K562 (cell line): Measurements from ENCODE around the gene SAPCD1. TPM values are rescaled to one million over a fixed set of nuclear protein-coding genes. Genes with fewer than 3 reads are reported as not detected.

Source experiments
- ATAC-seq: fragments of 200-7000 bp; cut with Tn5 transposase; 3 replicates; pipeline ENCODE4 v1.9.1; 2020; ENCODE audit warnings: moderate library complexity
- BruUV-seq: library from RNA; stranded (reverse); fragments of 400-500 nt; replicated peaks from 2 replicates; lab custom pipeline; 2021; lab: Mats Ljungman, UMichigan
- CTCF ChIA-PET: fragments of 300-600 bp; formaldehyde crosslinking; extraction: SDS; loops from one replicate; lab custom pipeline; 2021; ENCODE audit warnings: low intra/inter-chr PET ratio; lab: Yijun Ruan, JAX
- POLR2A ChIA-PET: fragments of 300-600, 350-650 bp; sonication (Branson Sonifier 250); formaldehyde crosslinking; extraction: SDS; loops from one replicate; lab custom pipeline; 2021; ENCODE audit warnings: antibody characterized with exemption, inconsistent platforms; lab: Yijun Ruan, JAX
- DNase-seq, 4 experiments: peaks; one replicate each; pipeline versions ENCODE4 v3.0.0 to v3.0.0-alpha.2; 2011 to 2018; ENCODE audit warnings: low spot score in 3 of 4, mixed read lengths in 3 of 4; ENCODE audit errors: extremely low read depth in 1 of 4
- FAIRE-seq: peaks from 2 replicates; lab custom pipeline; 2011; peaks lifted over from hg19 to GRCh38; lab: Jason Lieb, UNC
- H2AFZ ChIP-seq: 2 replicates; pipeline ENCODE4 v1.6.0; 2011; ENCODE audit warnings: low read depth, low read length, control low read depth, inconsistent platforms
- H3K27ac ChIP-seq: fragments of 200-600 bp; 3 replicates; pipeline ENCODE4 v1.8.0; 2011; ENCODE audit warnings: low read depth, mild to moderate bottlenecking, control low read depth, inconsistent platforms, low read length, moderate library complexity, mixed read lengths; ENCODE audit errors: extremely low read depth
- H3K27me3 ChIP-seq, 2 experiments: fragments of 300-600 bp in 1 of 2; 2 replicates in 1 of 2; 3 replicates in 1 of 2; pipeline versions ENCODE4 v1.6.0 to v1.8.0; 2011; ENCODE audit warnings: inconsistent platforms in 2 of 2, low read length in 2 of 2, mild to moderate bottlenecking in 1 of 2, mixed read lengths in 1 of 2, moderate library complexity in 1 of 2; ENCODE audit not compliant: control insufficient read depth in 2 of 2, insufficient read depth in 2 of 2
- H3K36me3 ChIP-seq: fragments of 300-600 bp; 3 replicates; pipeline ENCODE4 v1.8.0; 2011; ENCODE audit warnings: mild to moderate bottlenecking, low read length, inconsistent platforms; ENCODE audit not compliant: control insufficient read depth, insufficient read depth
- H3K4me1 ChIP-seq, 2 experiments: fragments of 200-600 bp in 1 of 2; replicated peaks in 1 of 2; 2 replicates in 1 of 2; 3 replicates in 1 of 2; pipeline versions ENCODE4 v1.5.1 to v1.8.0; 2011; ENCODE audit warnings: inconsistent platforms in 2 of 2, low read length in 2 of 2, mild to moderate bottlenecking in 1 of 2, mixed read lengths in 1 of 2, moderate library complexity in 1 of 2; ENCODE audit not compliant: control insufficient read depth in 2 of 2, insufficient read depth in 2 of 2
- H3K4me2 ChIP-seq: 2 replicates; pipeline ENCODE4 v1.6.1; 2011; ENCODE audit warnings: low read length, control low read depth, inconsistent platforms, mixed read lengths; ENCODE audit not compliant: insufficient read depth
- H3K4me3 ChIP-seq: fragments of 200-600 bp; sonication (generic), shearing (Covaris generic); 2 replicates; pipeline ENCODE4 v1.5.1; 2016; ENCODE audit warnings: control low read depth, inconsistent platforms
- H3K79me2 ChIP-seq: fragments of 200-600 bp; 3 replicates; pipeline ENCODE4 v1.8.0; 2011; ENCODE audit warnings: low read length, inconsistent platforms; ENCODE audit not compliant: control insufficient read depth, insufficient read depth
- H3K9ac ChIP-seq, 2 experiments: 2 replicates each; pipeline versions ENCODE4 v1.6.0 to v1.6.1; 2011; ENCODE audit warnings: low read depth in 2 of 2, low read length in 2 of 2, control low read depth in 1 of 2, inconsistent platforms in 1 of 2, mild to moderate bottlenecking in 1 of 2, mixed read lengths in 1 of 2; ENCODE audit not compliant: insufficient read depth in 1 of 2
- H3K9me1 ChIP-seq: one replicate; pipeline ENCODE4 v1.6.0; 2011; ENCODE audit warnings: inconsistent platforms, mild to moderate bottlenecking, low read length, moderate library complexity; ENCODE audit not compliant: control insufficient read depth, insufficient read depth
- H3K9me3 ChIP-seq: replicated peaks from 2 replicates; pipeline ENCODE4 v1.5.1; 2011; ENCODE audit warnings: low read depth, low read length, inconsistent platforms; ENCODE audit not compliant: control insufficient read depth, insufficient read depth
- H4K20me1 ChIP-seq: replicated peaks from 2 replicates; pipeline ENCODE4 v1.6.1; 2011; ENCODE audit warnings: low read length, inconsistent platforms, mixed read lengths; ENCODE audit not compliant: control insufficient read depth, insufficient read depth
- CBX8 ChIP-seq: fragments of 200-600 bp; sonication (generic); IDR thresholded peaks from 2 replicates; pipeline ENCODE4 v1.6.1; 2012; ENCODE audit warnings: borderline replicate concordance, mixed run types, low read depth, mild to moderate bottlenecking, moderate library complexity, mixed read lengths, low read length, control low read depth, inconsistent platforms; ENCODE audit not compliant: poor library complexity, severe bottlenecking; ENCODE audit errors: extremely low read depth
- CCNT2 ChIP-seq: IDR thresholded peaks from 2 replicates; pipeline ENCODE4 v1.6.1; 2011; ENCODE audit warnings: borderline replicate concordance, low read depth, mild to moderate bottlenecking, moderate library complexity, mixed read lengths, low read length; ENCODE audit not compliant: insufficient read length; ENCODE audit errors: extremely low read depth
- CHCHD3 ChIP-seq: fragments of 250-450 bp; sonication (Bioruptor Pico); IDR thresholded peaks from 2 replicates; pipeline ENCODE4 v2.1.2; 2022; ENCODE audit warnings: mild to moderate bottlenecking
- CREB1 ChIP-seq, 2 experiments: sonication (generic) in 1 of 2; formaldehyde crosslinking in 1 of 2; IDR thresholded peaks; 2 replicates each; pipeline versions ENCODE4 v1.6.1 to v1.8.0; 2012 to 2022; ENCODE audit warnings: inconsistent platforms in 1 of 2, mild to moderate bottlenecking in 1 of 2, missing genetic modification reagents in 1 of 2, moderate library complexity in 1 of 2
- EWSR1 ChIP-seq: fragments of 450-650 bp; IDR thresholded peaks from 2 replicates; pipeline ENCODE4 v1.6.1; 2018; ENCODE audit warnings: borderline replicate concordance, mild to moderate bottlenecking, low read depth, moderate library complexity; ENCODE audit not compliant: partially characterized antibody
- JUN ChIP-seq, 2 experiments: sonication (generic) in 1 of 2; formaldehyde crosslinking in 1 of 2; IDR thresholded peaks; 2 replicates each; pipeline versions ENCODE4 v1.6.1 to v1.8.0; 2012 to 2022; ENCODE audit warnings: borderline replicate concordance in 2 of 2, mild to moderate bottlenecking in 2 of 2, improper control_type of control experiment in 1 of 2, low read depth in 1 of 2, low read length in 1 of 2, missing genetic modification reagents in 1 of 2
- MCM3 ChIP-seq: fragments of 450-650 bp; IDR thresholded peaks from 2 replicates; pipeline ENCODE4 v1.6.1; 2016
- MEF2D ChIP-seq: conservative IDR thresholded peaks from 2 replicates; pipeline ENCODE4 v1.6.1; 2016; ENCODE audit warnings: low read depth, missing genetic modification characterization, missing compliant biosample characterization
- NELFE ChIP-seq: IDR thresholded peaks from 2 replicates; pipeline ENCODE4 v1.6.1; 2011; ENCODE audit warnings: mild to moderate bottlenecking; ENCODE audit not compliant: insufficient read depth, insufficient read length
- NR3C1 ChIP-seq: sonication (generic); formaldehyde crosslinking; IDR thresholded peaks from 2 replicates; pipeline ENCODE4 v1.8.1; 2022; ENCODE audit warnings: missing genetic modification reagents
- TBL1XR1 ChIP-seq, 2 experiments: IDR thresholded peaks; 2 replicates each; pipeline ENCODE4 v1.6.1; 2012; ENCODE audit warnings: improper control_type of control experiment in 2 of 2, low read length in 2 of 2, mild to moderate bottlenecking in 1 of 2
- ZKSCAN3 ChIP-seq: fragments of 250-450 bp; sonication (Bioruptor Pico); IDR thresholded peaks from 2 replicates; pipeline ENCODE4 v1.4.0; 2020
- ZNF174 ChIP-seq: fragments of 250-450 bp; sonication (Bioruptor Pico); IDR thresholded peaks from 2 replicates; pipeline ENCODE4 v1.4.0; 2020; ENCODE audit warnings: mild to moderate bottlenecking
- ZSCAN29 ChIP-seq: fragments of 450-650 bp; IDR thresholded peaks from 2 replicates; pipeline ENCODE4 v1.6.1; 2017
- WGBS: fragments of 100-300 bp; shearing (Covaris generic); methylation state at CpG from one replicate; pipeline ENCODE4 v1.1.6; 2016; ENCODE audit warnings: low coverage, mixed read lengths; ENCODE audit not compliant: insufficient coverage; ENCODE audit errors: missing lambda C conversion rate; 5-methylcytosine and 5-hydroxymethylcytosine counted together
- in situ Hi-C: fragments of 300-500 bp; cut with MboI; formaldehyde crosslinking; loops from 4 replicates; pipeline ENCODE4 v1.15.0; 2018; ENCODE audit warnings: inconsistent platforms, mixed read lengths
- intact Hi-C: fragments of 100-400 bp; cut with micrococcal nuclease; formaldehyde crosslinking; loops from 2 replicates; pipeline ENCODE4 v1.14.2; 2022
- polyA plus RNA-seq, 8 experiments: library from polyadenylated mRNA; depleted of rRNA in 4 of 8; stranded (reverse) in 5 of 8; unstranded in 3 of 8; fragments of >200 nt; fragmentation: Nextera tagmentation in 2 of 8; fragmentation: Illumina TruSeq in 1 of 8; extraction: Ambion mirVana in 2 of 8; extraction: Trizol in 1 of 8; gene quantifications; 2 replicates each; pipeline versions ENCODE4 v1.2.1 to v1.2.3, GENCODE V29; 2011 to 2014; ENCODE audit warnings: inconsistent platforms in 1 of 8, missing spikeins in 1 of 8
- total RNA-seq, 7 experiments: library from RNA; depleted of rRNA in 6 of 7; stranded (reverse); fragments of >200 nt in 6 of 7; fragmentation: Illumina TruSeq in 2 of 7; extraction: Trizol in 2 of 7; gene quantifications; 2 replicates each; pipeline versions ENCODE4 v1.2.1 to v1.2.3, GENCODE V29; 2011 to 2021; ENCODE audit warnings: low replicate concordance in 1 of 7
- TF ChIP-seq, protein P1 (sequence below): fragments of 450-650 bp; conservative IDR thresholded peaks from 2 replicates; pipeline ENCODE4 v1.6.1; 2016; ENCODE audit warnings: missing genetic modification characterization, low read depth, mild to moderate bottlenecking, missing compliant biosample characterization, moderate library complexity

The SAPCD1 gene
- total and polyA plus RNA-seq, 9 of the 15 experiments (the other 6 are each of a cell fraction or from before 2014, with no cell fraction given) = 2.6 to 30.2 (median 7.4) TPM

DNA sequence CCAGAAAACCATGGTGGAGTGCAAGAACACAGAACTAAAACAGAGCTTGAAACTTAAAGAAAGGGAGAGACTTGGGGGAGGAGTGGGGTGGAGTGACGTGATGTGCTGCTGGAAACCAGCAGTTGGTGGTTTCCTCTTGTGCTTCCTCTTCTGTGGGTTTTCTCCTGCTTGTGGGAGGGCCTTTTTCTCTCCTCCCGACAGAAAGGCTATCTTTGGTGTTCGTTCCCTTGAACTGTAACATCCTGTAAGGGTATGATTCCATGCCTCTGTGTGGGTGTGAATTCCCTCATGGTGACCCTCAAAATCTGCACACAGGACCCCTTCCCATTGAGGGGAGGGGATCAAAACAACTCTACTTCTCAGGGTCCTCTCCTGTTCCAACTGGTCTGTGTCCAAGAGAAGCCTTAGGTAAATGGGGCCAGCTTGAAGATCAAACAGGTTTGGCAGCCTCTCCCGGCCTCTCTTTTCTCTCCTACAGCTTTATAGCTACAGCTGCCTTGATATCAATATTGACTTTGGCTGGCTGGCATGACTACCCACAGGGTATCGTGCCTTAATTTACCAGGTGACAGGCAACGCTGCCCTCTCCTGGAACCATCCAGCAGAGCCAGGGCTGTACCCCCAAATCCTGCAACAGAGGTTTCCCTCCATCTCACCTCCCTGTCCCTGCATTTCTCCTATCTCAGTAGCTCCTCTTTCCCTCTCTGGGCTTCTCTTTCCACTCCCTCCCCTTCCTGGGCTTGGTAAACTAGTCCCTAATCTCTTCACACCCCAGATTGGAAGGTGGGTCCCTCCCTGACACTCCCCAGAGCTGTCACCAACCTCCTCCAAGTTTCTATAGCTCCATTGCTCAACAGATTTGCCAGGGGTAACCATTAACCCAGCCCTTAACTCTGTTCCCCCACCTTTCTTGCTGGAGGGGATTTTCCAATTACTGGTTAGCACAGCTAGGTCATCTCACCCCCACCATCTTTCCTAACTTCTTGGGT lies 24.2 kb upstream of the SAPCD1 start:
- CTCF ChIA-PET = no interaction called here
- H4K20me1 ChIP-seq = peaks cover 24% of the 10 kb centered on the region
- H3K4me3 ChIP-seq = peak overlapping the region; percentile 28
- H3K4me1 ChIP-seq = peaks cover 53 to 64% of the 10 kb centered on the region in 2 experiments
- intact Hi-C loops (loop anchor here (1.0 to 10.0 kb wide), 5 partner anchors 58 to 391 kb away; partner anchors contain the start of genes ATF6B, DXO and HSPA1B), in situ Hi-C loops (no loop called here)
- peak; percentile 99 for FAIRE-seq
- H3K27me3 ChIP-seq = no peaks in the 10 kb centered on the region
- H3K9ac ChIP-seq = peak overlapping the region; percentile 86 to 99; a peak in 3 of 4 replicates
- peaks cover 50% of the 10 kb centered on the region for H3K36me3 ChIP-seq
- POLR2A ChIA-PET = interaction anchor here (0.6 to 13.1 kb wide), 37 partner anchors 12 to 1234 kb away, joined by 3 to 236 read pairs (median 5); partner anchors contain the start of genes ABHD16A, BAG6, C6orf47 and CSNK2B
- peak overlapping the region; percentile 85 for H3K4me2 ChIP-seq
- 4% methylated on average over 6 of the region's 6 CpGs for WGBS
- peak; percentile 42 for ATAC-seq
- H3K9me3 ChIP-seq = no peaks in the 10 kb centered on the region
- TSS peak; percentile 33 for BruUV-seq
- H3K27ac ChIP-seq = peak overlapping the region; percentile 95
- peak overlapping the region; percentile 73 for H2AFZ ChIP-seq
- no peaks in the 10 kb centered on the region for H3K9me1 ChIP-seq
- H3K79me2 ChIP-seq = peaks cover 85% of the 10 kb centered on the region
- peak; percentile 72 to 98 (median 83) for DNase-seq
- peak; percentile 92 for TF ChIP-seq JUN (IDR thresholded peaks at IDR 0.05; ENCODE audit: borderline replicate concordance, low read depth, low read length)
- TF ChIP-seq JUN (CRISPR knock-in tag; IDR thresholded peaks at IDR 0.05; ENCODE audit: borderline replicate concordance) = peak; percentile 4; the same call in 1 of the 2 replicates
- peak; percentile 22; the same call in 1 of the 2 replicates for TF ChIP-seq MEF2D (tag)
- TF ChIP-seq CREB1 (IDR thresholded peaks at IDR 0.05) = peak; percentile 83
- no peak for TF ChIP-seq CREB1 (CRISPR knock-in tag; IDR thresholded peaks at IDR 0.05)
- no peak for TF ChIP-seq MCM3
- TF ChIP-seq, protein P1, sequence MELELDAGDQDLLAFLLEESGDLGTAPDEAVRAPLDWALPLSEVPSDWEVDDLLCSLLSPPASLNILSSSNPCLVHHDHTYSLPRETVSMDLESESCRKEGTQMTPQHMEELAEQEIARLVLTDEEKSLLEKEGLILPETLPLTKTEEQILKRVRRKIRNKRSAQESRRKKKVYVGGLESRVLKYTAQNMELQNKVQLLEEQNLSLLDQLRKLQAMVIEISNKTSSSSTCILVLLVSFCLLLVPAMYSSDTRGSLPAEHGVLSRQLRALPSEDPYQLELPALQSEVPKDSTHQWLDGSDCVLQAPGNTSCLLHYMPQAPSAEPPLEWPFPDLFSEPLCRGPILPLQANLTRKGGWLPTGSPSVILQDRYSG (tag) = 0 out of 2 replicates have a peak, but pooled peaks have one; percentile 38
- peak; percentile 77 to 95 for TF ChIP-seq TBL1XR1 (IDR thresholded peaks at IDR 0.05; ENCODE audit: low read length in 2 of 2)
- TF ChIP-seq CBX8 = no peak
- no peak for TF ChIP-seq EWSR1
- TF ChIP-seq CCNT2 = no peak
- TF ChIP-seq NR3C1 (CRISPR knock-in tag) = no peak
- TF ChIP-seq ZSCAN29 = no peak
- no peak for TF ChIP-seq ZKSCAN3 (CRISPR knock-in tag)
- no peak for TF ChIP-seq NELFE
- 0 out of 2 replicates have a peak, but pooled peaks have one; percentile 32 for TF ChIP-seq CHCHD3
- TF ChIP-seq ZNF174 = 0 out of 2 replicates have a peak, but pooled peaks have one; percentile 49
